NCI-H526 (cell line): ENCODE data around the gene PI4KB.
"Not testable (repeated sequence)": the region's sequence is repeated elsewhere in the genome, so short reads cannot be mapped to it uniquely, and the experiment has no call there.

Source experiments
- DNase-seq, 2 experiments: peaks; one replicate each; lab custom pipeline; 2025; lab: John Stamatoyannopoulos, UW

Gene PI4KB

DNA sequence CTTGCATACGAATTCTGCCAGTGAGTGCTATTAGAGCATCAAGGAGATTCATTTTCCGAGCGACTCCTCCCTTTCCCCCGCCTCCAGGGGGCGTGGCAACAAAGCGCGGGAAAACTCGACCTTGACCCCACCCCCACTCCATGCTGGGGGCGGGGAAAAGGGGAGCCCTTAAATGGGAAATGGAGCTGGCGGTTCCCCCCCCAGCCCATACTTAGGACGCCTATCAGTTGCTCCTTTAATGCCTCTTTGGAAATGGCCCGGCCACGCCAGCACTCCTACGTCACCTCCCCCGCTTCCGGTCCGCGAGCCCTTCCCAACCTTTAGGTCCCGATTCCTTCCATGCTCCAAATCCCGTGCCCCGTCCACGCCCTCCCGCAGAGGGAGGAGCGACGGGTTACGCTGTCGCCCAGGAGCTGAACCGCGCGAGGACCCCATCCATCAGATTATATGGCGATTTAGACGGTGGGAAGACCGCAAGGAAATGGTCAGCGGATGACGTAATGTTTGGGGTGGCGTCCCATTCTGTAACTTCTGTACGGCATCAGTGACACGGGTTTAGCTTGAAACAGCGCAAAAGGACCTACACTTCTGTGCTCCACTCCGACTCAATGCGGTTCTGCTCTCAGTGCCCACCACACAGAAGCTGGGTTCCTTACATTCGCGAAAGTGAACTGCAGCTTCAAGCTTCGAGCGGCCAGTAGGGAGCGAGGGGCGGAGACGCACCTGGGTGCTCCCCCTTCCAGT is 45.8 kb downstream of the PI4KB start:
- peak; percentile 100 for DNase-seq

DNA sequence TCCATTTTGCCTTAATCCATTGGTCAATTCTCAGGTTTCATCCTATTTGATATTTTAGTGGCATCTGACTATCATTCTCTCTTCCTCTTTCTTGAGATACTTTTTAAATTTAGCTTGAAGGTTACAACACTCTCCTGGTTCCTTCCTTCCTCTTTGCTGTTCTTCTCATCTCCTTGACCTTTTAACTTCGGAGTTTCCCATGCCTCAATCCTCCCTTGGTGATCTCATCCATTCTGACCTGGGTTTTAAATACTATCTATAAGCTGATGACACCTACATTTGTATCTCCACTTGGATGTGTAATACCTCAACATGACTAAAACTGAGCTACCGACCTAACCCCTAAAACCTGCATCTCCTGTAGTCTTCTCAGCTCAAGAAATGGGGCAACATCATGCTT is 50.0 kb downstream of the PI4KB start:
- no peak for DNase-seq

DNA sequence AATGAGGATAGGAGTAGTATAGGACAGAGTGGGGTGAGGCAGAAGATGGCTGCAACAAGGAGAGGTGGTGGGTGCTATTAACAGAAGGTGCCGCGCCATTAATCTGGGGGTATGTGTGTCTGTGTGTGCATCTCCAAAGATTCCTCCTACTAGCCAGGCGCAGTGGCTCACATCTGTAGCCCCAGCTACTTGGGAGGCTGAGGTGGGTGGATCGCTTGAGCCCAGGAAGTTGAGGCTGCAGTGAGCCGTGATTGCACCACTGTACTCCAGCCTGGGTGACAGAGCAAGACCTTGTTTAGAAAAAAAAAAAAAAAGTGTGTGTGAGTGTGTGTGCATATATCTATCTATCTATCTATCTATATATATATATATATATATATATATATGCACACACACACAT is 51.9 kb downstream of the PI4KB start:
- not testable (repeated sequence) for DNase-seq

DNA sequence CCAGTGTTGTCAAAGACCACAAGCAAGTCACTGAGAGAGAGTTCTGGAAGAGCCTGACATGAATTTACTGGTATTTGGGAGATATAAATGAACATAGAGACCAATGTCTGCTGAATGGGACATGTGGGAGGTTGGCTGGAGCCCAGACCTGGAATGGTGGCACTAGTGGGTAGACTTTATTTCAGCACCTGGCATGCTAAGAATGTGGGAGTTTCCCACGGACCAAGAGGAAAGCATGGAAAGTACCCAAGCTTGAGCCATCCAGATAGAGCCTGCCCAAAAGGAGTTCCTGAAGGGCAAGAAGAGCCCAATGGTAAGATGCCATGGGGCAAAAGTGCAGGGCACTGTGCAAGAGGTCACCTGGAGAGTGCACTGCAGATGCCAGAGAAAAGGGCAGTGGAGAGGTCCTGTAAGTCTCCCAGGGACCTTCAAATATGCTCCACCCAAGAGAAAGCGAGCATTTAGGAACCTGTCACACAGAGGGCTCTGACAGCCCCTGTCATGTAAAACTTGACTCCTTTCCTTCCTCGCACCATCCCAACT is 53.2 kb downstream of the PI4KB start:
- no peak for DNase-seq

DNA sequence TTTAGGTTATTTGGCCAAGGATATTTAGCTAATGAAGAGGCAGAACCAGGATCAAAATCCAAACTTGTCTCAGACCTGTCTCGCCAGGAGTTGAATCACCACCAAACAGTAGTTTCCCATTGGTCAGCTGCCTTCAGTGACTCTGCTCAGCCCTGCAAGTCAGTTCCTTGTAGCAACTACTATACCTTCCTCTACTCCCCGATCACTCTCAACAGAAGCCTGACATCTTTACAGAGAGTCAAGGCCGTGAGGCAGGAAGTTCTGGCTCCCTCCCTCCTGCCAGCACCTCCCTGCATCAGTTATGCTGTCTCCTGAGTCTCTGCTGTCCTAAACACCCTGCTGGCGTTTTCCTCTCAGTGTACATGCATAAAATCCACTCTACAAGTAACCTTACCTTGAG is 59.5 kb downstream of the PI4KB start:
- no peak for DNase-seq

DNA sequence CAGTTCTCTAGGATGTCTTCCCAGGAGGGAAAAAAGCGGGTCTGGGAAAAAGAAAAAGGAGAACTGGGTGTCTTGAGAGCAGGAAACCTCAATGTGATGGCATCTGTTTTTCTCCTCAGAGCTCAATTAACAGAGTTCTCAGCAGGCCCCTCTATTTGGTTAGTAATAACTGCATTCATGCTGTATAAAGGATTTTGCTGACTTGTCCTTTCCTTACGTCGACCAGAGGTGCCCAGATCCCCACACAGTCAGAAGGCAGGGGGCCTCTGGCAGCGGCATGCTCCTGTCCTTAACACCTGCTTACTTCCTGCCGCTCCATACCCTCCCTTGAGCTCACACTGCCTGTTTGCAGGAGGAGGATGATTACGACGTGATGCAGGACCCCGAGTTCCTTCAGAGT is 60.4 kb downstream of the PI4KB start:
- no peak for DNase-seq

DNA sequence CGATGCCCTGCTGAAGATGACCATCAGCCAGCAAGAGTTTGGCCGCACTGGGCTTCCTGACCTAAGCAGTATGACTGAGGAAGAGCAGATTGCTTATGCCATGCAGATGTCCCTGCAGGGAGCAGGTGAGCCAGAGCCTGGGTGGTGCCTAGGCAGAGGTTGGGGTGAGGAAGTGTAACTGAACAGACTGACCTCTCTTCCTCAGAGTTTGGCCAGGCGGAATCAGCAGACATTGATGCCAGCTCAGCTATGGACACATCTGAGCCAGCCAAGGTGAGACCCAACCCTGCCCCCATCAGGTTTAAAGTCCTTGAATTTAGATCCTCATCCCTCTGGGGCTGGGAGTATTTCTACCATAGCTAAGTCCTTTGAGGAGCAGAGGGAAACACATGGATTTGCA is 60.9 kb downstream of the PI4KB start:
- DNase-seq = no peak

DNA sequence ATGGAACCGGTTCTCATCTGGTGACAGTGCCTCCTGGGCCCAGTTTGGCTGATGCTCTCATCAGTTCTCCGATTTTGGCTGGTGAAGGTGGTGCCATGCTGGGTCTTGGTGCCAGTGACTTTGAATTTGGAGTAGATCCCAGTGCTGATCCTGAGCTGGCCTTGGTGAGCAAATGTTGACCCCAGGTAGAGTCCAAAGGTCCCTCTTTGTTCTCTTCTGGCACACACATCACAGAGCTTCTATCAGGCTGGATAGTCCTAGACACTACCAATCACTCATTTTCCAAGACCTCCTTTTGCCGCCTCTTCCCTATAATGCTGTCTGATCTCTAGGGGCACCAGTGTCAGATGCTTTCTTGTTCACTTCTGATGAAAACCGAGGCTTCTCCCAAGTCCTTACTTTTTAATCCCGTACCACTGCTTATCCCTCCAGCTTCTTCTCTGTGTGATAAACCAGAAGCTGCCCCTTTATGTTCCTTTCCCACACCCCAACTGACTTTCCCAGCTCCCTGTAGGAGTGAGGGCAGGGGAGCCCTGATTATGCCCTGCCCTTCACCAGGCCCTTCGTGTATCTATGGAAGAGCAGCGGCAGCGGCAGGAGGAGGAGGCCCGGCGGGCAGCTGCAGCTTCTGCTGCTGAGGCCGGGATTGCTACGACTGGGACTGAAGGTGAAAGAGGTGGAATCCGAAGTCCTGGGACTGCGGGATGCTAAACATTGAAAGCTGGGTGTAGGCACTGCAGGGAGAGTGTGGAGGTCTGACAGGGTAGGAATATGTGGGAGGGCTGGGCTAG is 61.6 kb downstream of the PI4KB start:
- no peak for DNase-seq

DNA sequence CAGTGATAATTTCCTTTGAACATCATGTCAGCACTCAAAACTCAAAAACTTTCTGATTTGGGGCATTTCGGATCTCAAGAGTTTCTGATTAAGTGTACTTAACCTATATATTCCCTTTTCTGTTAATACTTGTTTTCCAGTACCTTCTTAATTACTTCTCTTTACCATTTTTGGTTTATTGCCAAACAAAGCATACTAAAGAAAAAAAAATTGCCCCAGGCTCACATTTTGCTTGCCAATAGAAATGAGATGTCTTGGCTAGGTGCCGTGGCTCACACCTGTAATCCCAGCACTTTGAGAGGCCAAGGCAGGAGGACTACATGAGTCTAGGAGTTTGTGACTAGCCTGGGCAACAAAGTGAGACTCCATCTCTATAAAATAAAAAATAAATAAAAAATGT is 67.9 kb downstream of the PI4KB start:
- no peak for DNase-seq

DNA sequence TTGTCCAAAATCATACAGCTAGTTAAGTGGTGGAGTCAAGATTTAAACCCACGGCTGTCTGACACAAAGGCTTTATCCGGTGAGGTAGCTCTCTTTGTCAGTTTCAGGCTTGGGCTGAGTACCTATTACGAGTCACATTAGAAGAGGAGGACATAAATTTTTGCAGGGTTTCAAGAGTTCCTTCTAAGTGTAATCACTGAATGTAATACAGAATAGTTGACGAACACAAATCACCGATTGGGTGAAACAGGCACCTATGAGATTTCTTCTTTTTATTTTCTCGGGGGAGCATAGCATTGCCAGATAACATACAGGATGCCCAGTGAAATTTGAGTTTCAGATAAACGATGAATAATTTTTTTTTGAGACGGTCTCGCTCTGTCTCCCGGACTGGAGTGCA is 71.8 kb downstream of the PI4KB start:
- DNase-seq = no peak

DNA sequence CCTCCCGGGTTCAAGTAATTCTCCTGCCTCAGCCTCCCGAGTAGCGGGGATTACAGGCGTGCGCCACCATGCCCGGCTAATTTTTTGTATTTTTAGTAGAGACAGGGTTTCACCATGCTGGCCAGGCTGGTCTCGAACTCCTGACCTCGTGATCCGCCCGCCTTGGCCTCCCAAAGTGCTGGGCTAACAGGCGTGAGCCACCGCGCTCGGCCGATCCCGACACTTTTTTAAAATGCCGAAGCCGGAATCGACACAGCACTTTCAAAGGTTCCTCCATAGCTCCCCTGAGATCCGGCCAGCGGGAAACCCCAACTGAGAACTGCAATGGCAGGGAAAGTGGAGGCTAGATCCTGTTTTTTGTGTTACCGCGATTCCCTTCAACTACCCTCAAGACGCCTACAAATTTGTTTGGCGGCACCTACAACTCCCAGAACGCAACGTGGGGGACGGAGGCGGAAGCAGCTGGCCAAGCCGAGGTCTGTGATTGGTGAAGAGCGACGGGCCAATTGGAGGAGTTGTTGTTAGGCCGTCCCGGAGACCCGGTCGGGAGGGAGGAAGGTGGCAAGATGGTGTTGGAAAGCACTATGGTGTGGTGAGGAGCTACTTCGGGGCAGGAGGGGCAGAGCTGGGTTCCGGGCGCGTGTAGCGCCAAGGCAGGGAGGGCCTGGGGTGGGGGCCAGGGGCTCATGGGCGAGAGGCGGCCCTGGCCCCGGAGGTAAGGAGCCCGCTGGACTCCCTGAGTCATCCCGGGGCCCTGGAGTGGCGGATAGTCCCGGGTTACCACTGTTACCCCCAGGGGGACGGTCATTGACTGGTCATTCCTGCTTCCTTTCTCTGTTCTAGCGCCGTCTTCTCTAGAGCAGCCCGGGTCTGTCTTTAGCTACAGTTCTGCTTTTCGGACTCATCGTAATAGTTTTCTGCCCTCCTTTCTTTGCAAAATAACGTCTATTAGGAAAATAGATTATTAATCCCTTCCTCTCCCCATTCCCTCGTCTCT is 72.7 kb downstream of the PI4KB start, which contains the start of gene PSMD4:
Gene PSMD4, plus strand, starts transcription at position 518 of the 997 bp plus-strand sequence. Its CDS starts 49 bp downstream, at position 567.
- DNase-seq = peak; percentile 99 to 100

DNA sequence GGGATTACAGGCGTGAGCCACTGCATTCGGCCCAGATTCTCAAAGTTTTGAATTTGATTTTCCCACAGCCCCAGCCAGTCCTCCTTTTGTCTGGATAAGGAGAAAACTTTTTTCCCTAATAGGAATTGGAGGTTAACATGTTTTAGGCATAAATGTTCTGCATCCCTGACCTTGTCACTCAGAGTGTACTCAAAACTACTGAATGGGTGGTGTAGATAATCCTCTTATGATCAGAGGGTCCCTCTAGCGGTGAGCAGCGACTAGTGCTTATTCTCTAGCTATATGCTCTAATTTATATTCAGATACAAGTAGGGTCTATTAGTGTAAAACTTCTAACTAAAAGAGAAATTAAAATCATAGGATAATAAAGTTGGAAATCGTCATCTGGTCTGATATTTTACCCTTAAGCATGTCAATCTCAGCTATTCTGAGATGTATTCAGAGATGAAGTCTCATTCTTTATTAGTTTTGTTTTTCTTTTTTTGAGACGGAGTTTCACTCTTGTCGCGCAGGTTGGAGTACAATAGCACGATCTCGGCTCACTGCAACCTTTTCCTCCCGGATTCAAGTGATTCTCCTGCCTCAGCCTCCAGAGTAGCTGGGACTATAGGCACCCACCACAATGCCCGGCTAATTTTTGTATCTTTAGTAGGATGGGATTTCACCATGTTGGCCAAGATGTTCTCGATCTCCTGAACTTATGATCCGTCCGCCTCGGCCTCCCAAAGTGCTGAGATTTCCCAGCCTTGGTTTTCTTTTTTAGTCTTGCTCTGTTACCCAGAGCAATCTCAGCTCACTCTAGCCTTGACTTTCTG is 75.4 kb downstream of the PI4KB start:
- peak; percentile 83 to 97 for DNase-seq

DNA sequence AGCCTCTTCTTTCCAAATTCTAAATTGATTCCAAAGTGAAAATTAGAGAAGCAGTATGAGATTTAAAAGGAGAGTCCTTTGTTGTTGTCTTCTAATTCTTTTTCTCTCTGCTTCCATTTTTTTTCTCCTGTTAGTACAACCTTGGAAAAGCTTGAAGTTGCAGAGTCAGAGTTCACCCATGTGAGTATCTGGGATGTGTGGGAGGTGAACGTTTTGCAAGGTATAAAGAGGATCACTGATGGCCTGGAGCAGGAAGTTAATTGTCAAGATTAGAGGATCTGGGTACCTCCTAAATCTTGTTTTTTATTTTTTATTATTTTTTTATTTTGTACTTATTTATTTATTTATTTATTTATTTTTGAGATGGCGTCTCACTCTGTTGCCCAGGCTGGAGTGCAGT is 80.4 kb downstream of the PI4KB start:
- no peak for DNase-seq

DNA sequence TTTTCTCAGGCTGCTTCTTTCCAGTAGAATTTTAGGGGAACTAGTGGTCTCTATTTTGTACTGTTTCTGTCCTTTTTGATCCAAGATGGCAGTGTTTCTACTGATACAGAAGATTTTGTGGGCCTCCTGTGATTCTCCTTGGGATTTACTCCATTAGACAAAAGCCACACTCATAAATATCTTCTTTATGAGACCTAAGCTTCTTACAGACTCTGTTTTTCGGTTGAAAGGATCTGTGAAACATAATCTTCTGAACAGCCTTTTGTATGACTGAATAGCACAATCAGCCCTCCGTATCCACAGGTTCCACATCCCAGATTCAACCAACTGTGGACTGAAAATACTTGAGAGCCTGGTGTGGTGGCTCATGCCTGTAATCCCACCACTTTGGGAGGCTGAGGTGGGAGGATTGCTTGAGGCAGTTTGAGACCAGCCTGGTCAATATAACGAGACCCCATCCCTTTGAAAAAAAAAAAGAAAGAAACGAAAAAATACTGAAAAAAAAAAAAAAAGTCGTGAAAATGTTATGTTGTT is 83.5 kb downstream of the PI4KB start:
- no peak for DNase-seq

DNA sequence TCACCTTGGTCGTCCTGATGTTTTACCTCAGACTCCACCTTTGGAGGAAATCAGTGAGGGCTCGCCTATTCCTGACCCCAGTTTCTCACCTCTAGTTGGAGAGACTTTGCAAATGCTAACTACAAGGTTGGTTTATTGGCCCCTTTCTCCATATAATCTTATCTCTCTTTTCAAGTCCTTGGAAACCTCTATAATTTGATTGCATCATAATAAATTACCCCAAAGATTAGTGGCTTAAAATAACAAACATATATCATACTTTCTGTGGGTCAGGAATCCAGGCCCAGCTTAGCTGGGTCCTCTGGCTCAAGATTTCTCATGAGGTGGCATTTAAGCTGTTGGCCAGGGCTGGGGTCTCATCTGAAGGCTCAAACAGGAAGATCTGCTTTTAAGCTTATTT is 84.8 kb downstream of the PI4KB start:
- DNase-seq = no peak
